Hippocampal formation (tissue), 2 donors: ENCODE data around the gene PROCR.
"Not testable (repeated sequence)": the region's sequence is repeated elsewhere in the genome, so short reads cannot be mapped to it uniquely, and the experiment has no call there.

Experiments used
- DNase-seq, 2 donors: peaks; one replicate each; lab custom pipeline; 2025; lab: John Stamatoyannopoulos, UW

The PROCR gene

GRCh38 chr20:35165221-35166185 is 6.4 kb upstream of the PROCR start:
- no peak for DNase-seq

GRCh38 chr20:35166242-35166830 is 5.5 kb upstream of the PROCR start:
- DNase-seq, result no peak

GRCh38 chr20:35167787-35168186 is 4.1 kb upstream of the PROCR start:
- DNase-seq, result no peak

GRCh38 chr20:35168701-35169409 is 3.0 kb upstream of the PROCR start:
- not testable (repeated sequence) for DNase-seq

- no peak for DNase-seq
These were observed 477 bp upstream of the PROCR start for GRCh38 chr20:35171438-35171752.

GRCh38 chr20:35172434-35172806 is 548 bp downstream of the PROCR start:
- DNase-seq, result no peak

- no peak for DNase-seq
These were observed 1.8 kb downstream of the PROCR start for GRCh38 chr20:35173576-35174192.

- DNase-seq, result no peak
These were observed 2.8 kb downstream of the PROCR start for GRCh38 chr20:35174458-35175216.

GRCh38 chr20:35176132-35176531 is 4.3 kb downstream of the PROCR start:
- DNase-seq, result no peak

GRCh38 chr20:35179292-35180212 is 7.7 kb downstream of the PROCR start:
- DNase-seq, result no peak

GRCh38 chr20:35180266-35180665 is 8.4 kb downstream of the PROCR start:
- no peak for DNase-seq

- no peak for DNase-seq
These were observed 9.9 kb downstream of the PROCR start for GRCh38 chr20:35181731-35182130.

- DNase-seq, result not testable (repeated sequence)
These were observed 14.9 kb downstream of the PROCR start for GRCh38 chr20:35186691-35187289.

- no peak for DNase-seq
These were observed 15.8 kb downstream of the PROCR start for GRCh38 chr20:35187584-35188190.

- DNase-seq, result not testable (repeated sequence)
These were observed 17.4 kb downstream of the PROCR start for GRCh38 chr20:35189223-35189622.

GRCh38 chr20:35190556-35190955 is 18.7 kb downstream of the PROCR start:
- no peak for DNase-seq

- no peak for DNase-seq
These were observed 19.7 kb downstream of the PROCR start for GRCh38 chr20:35191419-35192117.

GRCh38 chr20:35192118-35192872 is 20.4 kb downstream of the PROCR start:
- no peak for DNase-seq
